Lower leg skin (tissue), 4 donors: ENCODE data around the gene TESK1. TPM values are rescaled to one million over a fixed set of nuclear protein-coding genes. Genes with fewer than 3 reads are reported as not detected.
A peak's percentile ranks its signal among the peaks of the same experiment; 100 is the strongest.
"Not testable (repeated sequence)": the region's sequence is repeated elsewhere in the genome, so short reads cannot be mapped to it uniquely, and the experiment has no call there.

Experiments used
- DNase-seq, 2 donors: peaks; one replicate each; pipeline ENCODE4 v3.0.0-alpha.2; 2019; ENCODE audit warnings: low spot score in 2 of 2
- H3K4me3 ChIP-seq: fragments of 200-600 bp; sonication (generic); 2 replicates; pipeline ENCODE4 v1.5.1; 2017; ENCODE audit warnings: mild to moderate bottlenecking, low read depth; ENCODE audit not compliant: poor library complexity, severe bottlenecking
- POLR2A ChIP-seq, 2 donors: fragments of 450-650 bp; IDR thresholded peaks; one replicate each; pipeline ENCODE4 v1.6.1; 2016 to 2017; ENCODE audit warnings: antibody characterized with exemption in 2 of 2, mild to moderate bottlenecking in 1 of 2, moderate library complexity in 1 of 2
- WGBS, 2 donors: methylation state at CpG; one replicate each; pipeline ENCODE4 v1.1.5; 2018; 5-methylcytosine and 5-hydroxymethylcytosine counted together
- intact Hi-C: fragments of 100-400 bp; cut with DNase I; formaldehyde crosslinking; loops from one replicate; pipeline ENCODE4 v1.15.0; 2023; ENCODE audit warnings: low total_unique reads
- total RNA-seq, 4 donors: library from RNA; depleted of rRNA; stranded (reverse); fragments of >200 nt; gene quantifications; one replicate each; pipeline ENCODE4 v1.1.0, GENCODE V29; 2016
- TF ChIP-seq, protein P1 (sequence below), 3 donors: fragments of 450-650 bp; IDR thresholded peaks; one replicate each; pipeline ENCODE4 v1.5.1; 2016; ENCODE audit warnings: antibody characterized with exemption in 3 of 3, mild to moderate bottlenecking in 3 of 3, moderate library complexity in 2 of 3

Gene TESK1
- total RNA-seq, 4 donors from 2014 or later = 20.8 to 43.5 (median 33.0) TPM

- TF ChIP-seq, protein P1, sequence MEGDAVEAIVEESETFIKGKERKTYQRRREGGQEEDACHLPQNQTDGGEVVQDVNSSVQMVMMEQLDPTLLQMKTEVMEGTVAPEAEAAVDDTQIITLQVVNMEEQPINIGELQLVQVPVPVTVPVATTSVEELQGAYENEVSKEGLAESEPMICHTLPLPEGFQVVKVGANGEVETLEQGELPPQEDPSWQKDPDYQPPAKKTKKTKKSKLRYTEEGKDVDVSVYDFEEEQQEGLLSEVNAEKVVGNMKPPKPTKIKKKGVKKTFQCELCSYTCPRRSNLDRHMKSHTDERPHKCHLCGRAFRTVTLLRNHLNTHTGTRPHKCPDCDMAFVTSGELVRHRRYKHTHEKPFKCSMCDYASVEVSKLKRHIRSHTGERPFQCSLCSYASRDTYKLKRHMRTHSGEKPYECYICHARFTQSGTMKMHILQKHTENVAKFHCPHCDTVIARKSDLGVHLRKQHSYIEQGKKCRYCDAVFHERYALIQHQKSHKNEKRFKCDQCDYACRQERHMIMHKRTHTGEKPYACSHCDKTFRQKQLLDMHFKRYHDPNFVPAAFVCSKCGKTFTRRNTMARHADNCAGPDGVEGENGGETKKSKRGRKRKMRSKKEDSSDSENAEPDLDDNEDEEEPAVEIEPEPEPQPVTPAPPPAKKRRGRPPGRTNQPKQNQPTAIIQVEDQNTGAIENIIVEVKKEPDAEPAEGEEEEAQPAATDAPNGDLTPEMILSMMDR (IDR thresholded peaks at IDR 0.05) = no peak
- TF ChIP-seq POLR2A (IDR thresholded peaks at IDR 0.05) = no peak
- no peak overlapping the region for H3K4me3 ChIP-seq
- DNase-seq = no peak
- intact Hi-C loops = no loop called here
- WGBS, 2 donors = 77 to 79% methylated on average over 27 to 31 of the region's 31 CpGs
These were observed 4.1 kb downstream of the TESK1 start for GRCh38 chr9:35609001-35609819.

- intact Hi-C loops = no loop called here
- no peak for TF ChIP-seq POLR2A (IDR thresholded peaks at IDR 0.05)
- TF ChIP-seq, protein P1 (IDR thresholded peaks at IDR 0.05) = no peak
- WGBS, 2 donors = 50 to 72% methylated on average over 13 of the region's 13 CpGs
- no peak for DNase-seq
- no peak overlapping the region for H3K4me3 ChIP-seq
These were observed 4.7 kb downstream of the TESK1 start for GRCh38 chr9:35609820-35610163.

DNA sequence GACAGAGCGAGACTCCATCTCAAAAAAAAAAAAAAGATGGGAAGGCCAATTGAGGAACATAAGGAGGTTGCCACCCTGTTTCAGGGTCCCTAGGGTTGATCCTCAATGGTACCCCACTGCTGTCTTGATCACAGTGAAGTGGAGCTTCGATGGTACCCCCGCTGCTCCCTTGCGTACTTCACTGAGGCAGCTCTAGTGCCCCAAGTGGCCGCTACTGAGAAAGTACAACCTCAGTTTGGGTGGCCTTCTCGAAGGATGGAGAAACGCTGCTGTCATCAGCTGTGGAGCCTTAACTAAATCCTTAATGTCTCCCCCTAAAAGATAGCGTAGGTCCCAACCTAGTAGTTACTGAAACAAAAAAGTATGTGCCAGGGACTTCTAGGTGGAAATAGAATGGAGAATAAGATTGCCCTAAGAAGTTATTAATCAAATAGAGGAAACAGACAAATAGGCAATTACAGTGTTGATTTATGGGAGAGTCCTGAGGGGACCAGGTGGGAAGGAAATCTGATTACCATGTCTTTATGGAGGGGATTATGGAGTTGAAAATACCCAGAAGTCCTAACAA, 6.3 kb downstream of the TESK1 start:
- DNase-seq = no peak
- TF ChIP-seq, protein P1 (IDR thresholded peaks at IDR 0.05) = no peak
- no peak for TF ChIP-seq POLR2A (IDR thresholded peaks at IDR 0.05)
- intact Hi-C loops = no loop called here
- WGBS, 2 donors = 18 to 19% methylated on average over 8 of the region's 8 CpGs
- no peak overlapping the region for H3K4me3 ChIP-seq

- intact Hi-C loops, DNase-seq, H3K4me3 ChIP-seq: not testable (repeated sequence)
- 88 to 92% methylated on average over 4 of the region's 4 CpGs for WGBS, 2 donors
These were observed 7.0 kb downstream of the TESK1 start for GRCh38 chr9:35612066-35612465.

- TF ChIP-seq POLR2A (IDR thresholded peaks at IDR 0.05) = no peak
- TF ChIP-seq, protein P1 (IDR thresholded peaks at IDR 0.05) = no peak
- WGBS, 2 donors = 71 to 93% methylated on average over 2 of the region's 2 CpGs
- H3K4me3 ChIP-seq = no peak overlapping the region
- intact Hi-C loops = no loop called here
- no peak for DNase-seq
These were observed 7.8 kb downstream of the TESK1 start for GRCh38 chr9:35612843-35613242.

DNA sequence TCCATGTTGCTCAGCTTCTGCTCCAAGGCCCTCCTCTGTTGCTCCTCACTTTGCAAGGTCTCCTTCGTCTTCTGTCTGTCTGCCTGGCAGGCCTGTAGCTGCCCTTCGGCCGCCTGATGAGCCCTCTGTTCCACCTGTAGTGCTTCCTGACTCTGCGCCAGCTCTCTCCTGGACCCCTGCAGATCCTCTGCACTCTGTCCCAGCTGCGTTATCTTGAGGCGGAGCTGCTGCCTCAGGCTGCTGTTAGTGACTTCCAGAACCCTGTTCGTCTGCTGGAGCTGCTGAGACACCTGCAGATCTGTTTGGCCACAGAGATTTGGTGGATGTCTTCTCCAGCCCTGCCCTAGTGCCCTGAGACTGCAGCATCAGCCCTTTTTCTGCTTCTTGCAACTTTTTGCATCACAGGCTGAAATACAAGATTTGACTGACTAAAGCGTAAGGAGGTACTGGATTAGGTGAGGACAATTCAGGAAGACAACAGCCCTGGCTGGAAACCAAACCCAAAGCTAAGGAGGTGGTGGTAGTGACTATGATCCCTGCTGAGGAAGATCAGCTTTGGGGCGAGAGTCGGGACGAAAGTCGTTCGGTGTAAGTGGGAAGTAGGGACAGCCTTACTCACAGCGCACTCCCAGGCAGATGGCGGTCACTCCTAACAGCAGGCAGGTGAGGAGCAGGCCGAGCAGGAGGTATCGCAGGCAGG, 11.1 kb downstream of the TESK1 start:
- TF ChIP-seq POLR2A (IDR thresholded peaks at IDR 0.05) = no peak
- TF ChIP-seq, protein P1 (IDR thresholded peaks at IDR 0.05) = no peak
- DNase-seq = peak in 1 of 2 donors; percentile 78
- intact Hi-C loops = no loop called here
- no peak overlapping the region for H3K4me3 ChIP-seq
- WGBS, 2 donors = 82 to 86% methylated on average over 17 of the region's 17 CpGs
